ENCODE data around the gene TP73.

Gene TP73

DNA sequence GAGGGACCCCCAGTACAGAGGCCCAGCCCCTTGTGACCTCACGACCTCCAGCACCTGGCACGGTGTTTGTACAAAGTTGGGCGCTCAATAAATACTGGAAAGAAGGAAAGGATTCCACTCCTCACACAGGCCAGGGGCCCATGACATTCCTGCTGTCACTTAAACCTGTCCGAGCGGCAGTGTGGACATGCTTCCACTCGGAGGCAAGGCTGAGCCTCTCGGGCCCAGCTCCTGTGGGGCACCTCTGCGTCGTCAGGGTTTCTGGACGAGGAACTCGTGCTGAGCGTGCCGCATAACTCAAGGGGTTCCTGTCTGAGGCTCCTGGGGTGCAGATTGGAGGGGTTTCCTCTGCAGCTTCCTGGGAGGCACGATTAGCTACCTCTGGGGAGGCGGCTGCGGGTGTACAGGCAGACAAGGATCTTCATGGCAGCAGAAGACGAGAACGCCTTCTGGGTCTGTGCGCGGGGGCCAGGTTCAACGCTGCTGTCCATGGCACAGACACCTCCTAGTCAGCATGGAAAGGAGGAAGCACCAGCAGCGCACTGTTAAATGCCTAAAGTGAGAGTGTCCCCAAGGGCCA, 116.6 kb downstream of the TP73 start:
- DNase-seq = no peak

DNA sequence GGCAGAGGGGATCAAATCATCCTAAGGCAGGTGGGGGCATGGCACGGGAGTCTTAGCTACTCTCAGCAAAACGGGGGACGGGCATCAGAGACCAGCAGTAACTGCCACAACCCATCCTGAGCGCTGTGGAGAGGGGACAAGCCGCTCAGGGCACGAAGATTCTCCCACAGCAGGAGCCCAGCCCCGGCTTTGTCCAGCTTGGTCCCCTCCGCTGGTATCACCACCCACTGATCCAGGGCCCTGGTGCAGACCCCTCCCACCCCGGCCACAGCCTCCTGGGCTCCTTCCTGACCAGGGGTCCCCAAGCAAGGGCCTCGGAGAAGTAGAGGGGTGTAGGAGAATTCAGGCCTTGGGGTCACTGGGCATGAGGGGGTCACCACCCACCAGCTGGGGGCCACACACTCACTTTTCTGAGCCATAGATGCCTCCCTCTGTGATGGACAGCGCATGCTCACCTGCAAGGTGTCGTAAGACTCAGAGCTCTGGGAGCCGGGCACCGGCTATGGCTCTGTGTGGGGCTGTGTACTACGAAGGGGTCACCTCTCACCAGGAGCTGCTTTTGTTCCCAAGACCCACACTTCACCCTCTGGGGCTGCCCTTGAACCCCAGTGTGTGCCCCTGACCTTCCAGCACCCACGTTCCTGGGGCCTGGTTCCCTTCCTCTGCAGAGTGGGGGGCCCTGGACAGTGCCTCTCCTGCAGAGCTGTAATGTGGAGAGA, 117.9 kb downstream of the TP73 start:
- no peak for DNase-seq

DNA sequence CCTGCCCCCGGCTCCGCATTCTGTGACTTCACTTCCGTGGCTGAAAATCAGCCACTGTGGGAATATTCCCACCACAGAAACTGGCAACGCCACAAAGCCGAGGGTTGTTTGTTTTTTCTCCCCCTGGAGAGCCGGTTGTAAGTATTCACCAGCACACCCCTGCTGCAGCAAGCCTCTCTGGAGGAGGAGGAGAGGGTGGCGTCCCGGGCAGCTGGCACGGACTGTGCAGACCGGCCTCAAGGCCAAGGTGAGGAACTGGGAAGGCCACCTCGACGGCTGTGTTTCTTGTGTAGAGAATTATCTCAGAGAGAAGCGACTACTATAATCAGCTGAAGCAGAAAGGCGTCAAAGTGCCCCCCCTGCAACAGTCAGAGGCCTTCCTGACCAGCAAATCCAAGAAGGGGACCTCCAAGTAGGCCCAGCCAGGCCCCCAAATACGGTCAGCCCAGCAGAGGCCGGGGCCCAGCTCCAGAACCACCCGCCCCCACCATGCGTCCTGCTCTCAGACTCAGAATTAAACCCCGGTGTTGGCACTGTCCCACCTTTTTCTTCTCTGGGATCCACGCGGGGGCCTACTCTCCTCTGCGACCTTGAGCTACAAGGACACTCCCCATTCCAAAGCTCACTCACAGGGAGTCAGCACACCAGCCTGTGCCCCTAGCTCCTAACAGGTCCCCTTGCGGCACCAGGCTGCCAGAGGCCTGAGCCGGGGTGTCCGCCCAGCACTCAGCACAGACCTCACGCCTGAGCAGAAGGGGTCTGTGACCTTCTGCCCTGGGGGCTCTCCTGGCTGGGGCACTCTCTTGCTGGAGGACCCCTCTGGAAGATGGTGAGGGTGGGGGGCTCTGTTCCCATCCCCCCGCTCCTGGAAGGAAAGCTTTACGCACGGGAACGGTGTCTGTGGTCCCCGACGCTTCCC, 119.1 kb downstream of the TP73 start:
- DNase-seq = no peak

GRCh38 chr1:3772027-3772714, 119.9 kb downstream of the TP73 start:
- DNase-seq = peak; percentile 84

GRCh38 chr1:3772715-3773571, 120.6 kb downstream of the TP73 start, which contains the start of gene SMIM1:
Gene SMIM1, plus strand, starts transcription at chr1:3772749. Its CDS starts 2,625 bp downstream, at chr1:3775374.
- peak; percentile 70 for DNase-seq

- no peak for DNase-seq
These were observed 121.4 kb downstream of the TP73 start for GRCh38 chr1:3773572-3774275.

DNA sequence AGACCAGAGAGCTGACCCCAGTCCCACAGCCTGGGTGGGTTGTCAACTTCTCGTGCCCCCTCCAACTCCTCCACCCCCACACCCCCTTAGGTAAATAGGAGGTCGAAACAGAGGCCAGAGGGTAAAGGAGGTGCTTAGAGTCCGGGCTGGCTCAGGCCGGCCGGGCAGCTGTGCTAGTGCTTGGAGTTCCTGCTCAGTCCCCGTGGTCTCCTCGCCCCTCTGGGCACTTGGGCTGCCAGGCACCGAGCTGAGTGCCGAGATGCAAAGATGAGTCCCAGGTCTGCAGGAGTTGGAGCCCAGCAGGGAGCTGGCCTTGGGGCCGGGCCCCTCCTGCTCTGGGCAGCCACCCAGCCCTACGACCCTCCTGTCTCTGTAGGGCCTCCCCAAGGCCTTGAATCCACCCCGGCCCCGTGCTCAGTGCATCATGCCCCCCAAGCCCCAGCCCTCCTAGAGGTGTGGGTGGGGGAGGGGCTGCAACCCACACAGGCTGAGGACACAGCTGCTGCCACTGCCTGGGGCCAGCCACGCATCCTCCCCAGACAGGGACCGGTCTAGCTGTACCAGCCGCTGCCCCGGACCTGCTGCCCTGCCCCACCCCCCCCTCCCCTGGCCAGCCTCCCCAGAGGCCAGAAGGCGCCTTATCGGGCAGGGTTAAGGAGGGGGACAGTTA, 122.1 kb downstream of the TP73 start:
- DNase-seq = no peak

GRCh38 chr1:3774946-3775489, 122.7 kb downstream of the TP73 start:
- peak; percentile 58 for DNase-seq

GRCh38 chr1:3775490-3776230, 123.3 kb downstream of the TP73 start:
- peak; percentile 74 for DNase-seq

- no peak for DNase-seq
These were observed 124.1 kb downstream of the TP73 start for GRCh38 chr1:3776231-3776961.

DNA sequence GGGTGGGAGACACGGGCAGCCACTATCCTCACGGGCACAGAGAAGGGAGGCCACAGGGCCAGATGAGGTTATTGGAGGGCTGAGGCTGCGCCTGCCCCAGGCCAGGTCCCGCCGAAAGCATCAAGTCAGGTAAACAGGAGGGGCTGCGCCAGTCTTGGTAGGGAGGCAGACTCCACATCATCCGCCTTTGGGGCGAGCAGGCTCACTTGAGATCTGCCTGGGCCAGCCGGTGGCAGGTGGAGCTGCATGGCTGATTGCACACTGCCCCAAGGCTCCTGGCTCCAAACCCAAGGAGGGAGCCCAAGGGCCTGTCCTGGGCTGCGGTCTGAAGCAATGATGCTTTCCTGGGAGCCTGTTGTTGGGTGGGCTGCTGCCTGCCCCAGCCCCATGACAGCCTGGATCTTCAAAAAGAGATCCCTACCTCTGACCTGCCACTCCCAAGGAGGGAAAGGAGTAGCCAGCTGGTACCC, 124.8 kb downstream of the TP73 start:
- DNase-seq = no peak

DNA sequence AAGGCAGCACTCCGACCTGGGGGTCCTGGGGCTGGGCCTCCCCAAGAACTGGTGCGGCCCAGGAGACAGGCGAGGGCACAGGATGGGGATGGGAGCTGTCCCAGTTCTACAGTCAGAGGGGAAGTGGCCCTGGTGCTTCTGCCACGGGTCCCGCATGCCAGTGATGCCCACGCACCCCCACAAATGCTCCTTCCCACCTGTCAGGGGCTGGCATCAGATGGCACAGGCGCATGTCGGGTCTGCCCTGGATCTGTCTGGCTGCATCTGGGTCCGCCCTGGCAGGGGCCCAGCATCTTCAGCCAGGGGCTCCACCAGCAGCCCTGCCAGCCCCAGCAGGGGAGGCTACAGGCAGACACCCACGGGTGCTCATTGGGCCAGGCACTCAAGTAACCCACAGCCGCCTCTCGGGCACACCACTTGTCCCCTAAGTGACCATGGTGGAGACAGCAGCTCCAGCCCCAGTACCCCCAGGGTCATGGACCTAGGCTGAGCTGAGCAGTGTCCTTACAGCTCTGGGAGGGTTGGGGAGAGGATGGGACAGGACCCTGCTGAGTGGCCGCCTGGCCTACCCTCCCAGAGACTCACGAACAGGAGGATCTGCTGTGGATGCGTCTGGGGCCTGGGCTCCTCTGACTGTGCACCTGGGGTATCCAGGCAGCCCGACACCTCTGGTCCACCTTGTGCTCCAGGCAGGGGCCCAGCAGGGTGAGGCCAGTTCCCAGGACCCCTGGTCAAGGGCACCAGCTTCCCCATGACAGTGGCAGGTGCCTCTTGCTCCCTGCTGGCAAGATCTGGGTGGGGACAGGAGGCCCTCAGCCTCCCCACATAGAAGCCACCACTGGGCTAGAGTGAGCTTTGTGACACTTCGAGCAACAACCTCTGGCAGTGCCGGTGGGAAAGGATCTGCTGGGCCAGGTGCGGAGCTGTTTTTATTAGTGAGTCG, 125.6 kb downstream of the TP73 start:
- DNase-seq = no peak

- DNase-seq = no peak
These were observed 126.4 kb downstream of the TP73 start for GRCh38 chr1:3778590-3779264.

DNA sequence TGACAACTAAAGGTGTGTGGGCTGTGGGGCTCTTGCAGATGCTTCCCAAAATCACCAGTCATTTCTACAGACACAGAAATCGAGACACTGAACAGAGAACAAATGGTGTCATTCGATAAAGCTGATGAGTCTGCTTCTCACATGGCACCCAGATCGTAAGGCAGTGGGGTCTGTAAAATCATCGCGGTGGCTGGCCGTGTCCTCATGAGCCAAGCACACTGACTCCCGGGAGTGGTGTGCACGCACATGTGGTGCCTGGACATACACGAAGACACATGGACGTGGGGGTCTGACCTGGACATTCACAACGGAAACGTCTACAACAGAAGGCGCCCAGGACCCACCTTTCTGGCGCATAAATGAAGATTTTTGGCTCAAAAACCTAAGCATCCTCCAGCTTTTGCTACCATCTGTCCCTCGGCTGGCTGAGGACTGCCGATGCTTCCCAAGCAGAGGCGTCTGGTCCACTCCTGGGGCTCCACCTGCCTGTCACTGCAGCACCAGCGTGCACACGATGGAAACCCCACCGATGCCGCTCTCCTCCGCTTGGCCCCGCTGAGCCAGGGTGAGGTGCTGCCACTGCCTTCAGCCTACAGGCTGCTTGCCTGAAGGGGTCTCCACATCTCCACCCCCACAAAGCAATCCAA, 127.1 kb downstream of the TP73 start:
- no peak for DNase-seq

DNA sequence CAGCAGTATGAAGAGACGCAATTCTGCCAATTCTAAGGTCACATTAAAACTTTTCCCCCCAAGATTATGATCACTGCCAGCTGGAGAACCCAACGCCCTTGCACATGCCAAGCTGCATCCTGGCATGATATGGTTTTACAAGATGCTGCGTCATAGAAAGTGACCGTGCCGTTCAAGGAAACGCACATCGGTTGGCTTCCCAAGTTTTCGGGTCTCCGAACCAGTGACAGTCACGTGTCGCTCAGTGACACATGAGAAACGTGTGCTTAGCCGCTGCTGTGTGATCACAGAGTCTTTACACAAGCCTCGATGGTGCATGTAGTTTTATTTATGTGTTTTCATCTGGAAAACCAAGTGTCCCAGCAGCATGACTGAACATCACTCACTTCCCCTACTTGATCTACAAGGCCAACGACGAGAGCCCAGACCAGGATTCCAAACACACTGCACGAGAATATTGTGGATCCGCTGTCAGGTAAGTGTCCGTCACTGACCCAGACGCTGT, 127.6 kb downstream of the TP73 start:
- DNase-seq = no peak

DNA sequence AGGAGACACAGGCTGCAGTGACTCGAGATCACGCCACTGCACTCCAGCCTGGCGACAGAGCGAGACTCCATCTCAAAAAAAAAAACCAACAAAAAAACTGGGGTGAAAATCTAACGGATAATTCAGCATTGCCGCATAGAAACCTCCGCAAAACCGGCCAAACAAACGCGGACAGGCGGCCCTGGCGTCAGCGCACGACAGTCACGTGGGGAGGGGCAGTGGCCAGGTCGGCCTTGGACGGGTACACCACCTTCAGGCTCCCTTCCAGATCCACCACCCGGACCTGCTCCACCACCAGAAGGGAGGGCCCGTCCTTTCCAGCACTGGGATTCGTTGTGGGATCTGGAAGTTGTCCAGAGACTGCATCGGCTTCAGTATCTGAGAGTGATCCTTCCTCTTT, 128.6 kb downstream of the TP73 start:
- no peak for DNase-seq
